ACHN (cell line): ENCODE measurements around the gene GRIA3.
"Not testable (repeated sequence)": the region's sequence is repeated elsewhere in the genome, so short reads cannot be mapped to it uniquely, and the experiment has no call there.

ENCODE experiments used
- DNase-seq: peaks from one replicate; pipeline ENCODE4 v3.0.0-alpha.2; 2015
- in situ Hi-C: cut with HindIII; loops from 2 replicates; pipeline ENCODE4 v1.10.0; 2017; ENCODE audit warnings: low sequenced_read_pairs, low pct_ligation_motif_present, low pct_unique_long_range_greater_than_20kb

The GRIA3 gene

GRCh38 chrX:123424546-123424945 is 240.5 kb downstream of the GRIA3 start:
- DNase-seq, result peak; percentile 0
- in situ Hi-C loops, result no loop called here

- DNase-seq, result no peak
- in situ Hi-C loops, result no loop called here
Observed at GRCh38 chrX:123425471-123425870, 241.4 kb downstream of the GRIA3 start.

- DNase-seq, result no peak
- in situ Hi-C loops, result no loop called here
Observed at GRCh38 chrX:123425904-123426303, 241.8 kb downstream of the GRIA3 start.

GRCh38 chrX:123432361-123433150 is 248.5 kb downstream of the GRIA3 start:
- DNase-seq, result no peak
- in situ Hi-C loops, result no loop called here

DNA sequence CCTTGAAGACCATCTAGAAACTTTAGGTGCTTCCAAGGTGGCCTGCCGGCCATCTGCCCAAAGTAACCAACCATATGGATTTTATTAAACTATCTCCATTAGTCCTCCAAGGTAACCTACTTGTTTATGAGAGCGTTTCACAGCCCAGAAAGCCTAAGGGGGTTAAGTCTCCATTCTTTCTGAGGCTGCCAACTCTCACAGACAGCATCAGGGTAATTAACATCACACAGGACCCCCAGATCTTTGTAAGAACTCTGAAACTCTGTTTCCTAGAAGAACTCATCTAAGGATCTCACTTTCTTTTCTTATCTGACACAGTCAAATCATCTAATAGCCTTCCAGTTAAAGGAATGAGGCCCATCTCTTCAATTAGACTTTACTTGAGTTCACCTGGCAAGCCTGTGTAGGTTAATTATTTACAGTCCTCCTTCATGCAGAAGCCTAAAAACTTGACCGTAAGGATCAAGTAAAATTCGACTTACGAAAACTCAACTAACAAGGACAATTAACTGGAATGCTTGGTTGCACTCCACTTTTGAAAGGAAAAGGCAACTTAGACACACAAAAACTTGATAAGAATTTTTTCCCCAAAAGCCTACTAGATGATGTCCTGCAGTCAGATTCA is 252.5 kb downstream of the GRIA3 start:
- no peak for DNase-seq
- in situ Hi-C loops, result no loop called here

GRCh38 chrX:123439926-123440325 is 255.8 kb downstream of the GRIA3 start:
- DNase-seq, in situ Hi-C loops: not testable (repeated sequence)

DNA sequence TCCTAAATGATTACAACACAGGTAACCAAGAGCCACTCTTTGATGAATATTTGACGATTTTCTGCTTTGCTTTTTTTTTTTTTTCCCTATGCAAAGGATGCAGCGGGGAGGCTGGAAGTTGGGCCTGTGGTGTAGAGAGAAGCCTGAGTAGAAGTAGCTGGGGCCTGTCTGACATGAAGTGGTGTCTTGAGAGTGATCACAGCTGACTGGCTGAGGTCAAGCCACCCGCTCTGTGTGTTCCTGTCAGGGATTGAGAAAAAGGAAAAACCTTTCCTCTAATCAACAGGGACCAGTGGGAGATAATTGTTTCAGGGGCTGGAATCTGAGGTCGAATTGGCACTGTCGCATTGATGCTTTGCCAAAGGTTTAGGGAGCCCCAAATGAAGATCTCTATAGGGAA is 258.7 kb downstream of the GRIA3 start:
- in situ Hi-C loops, result no loop called here

DNA sequence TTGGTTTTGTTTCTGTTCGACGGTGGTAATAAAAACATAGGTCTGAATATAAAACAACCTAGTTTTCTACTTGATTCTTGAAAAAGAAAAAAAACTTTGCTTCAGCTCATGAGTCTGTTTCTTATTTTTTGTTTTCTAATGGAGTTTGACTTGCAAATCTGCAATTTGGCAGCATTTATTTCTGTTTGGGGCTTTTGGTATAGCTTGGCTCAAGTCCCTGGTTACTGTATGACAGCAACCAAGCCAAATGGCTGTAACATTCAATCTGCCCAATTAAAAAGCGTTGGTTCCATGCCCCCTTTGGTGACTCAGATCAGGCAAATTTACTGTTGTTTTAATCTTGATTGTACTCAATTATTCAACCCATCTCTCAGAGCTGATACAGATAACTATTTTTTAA is 263.4 kb downstream of the GRIA3 start:
- no peak for DNase-seq
- in situ Hi-C loops, result no loop called here

More for the DNA sequence above, 258.7 kb downstream of the GRIA3 start:
- DNase-seq, result no peak

GRCh38 chrX:123449335-123449734 is 265.3 kb downstream of the GRIA3 start:
- in situ Hi-C loops, result no loop called here

DNA sequence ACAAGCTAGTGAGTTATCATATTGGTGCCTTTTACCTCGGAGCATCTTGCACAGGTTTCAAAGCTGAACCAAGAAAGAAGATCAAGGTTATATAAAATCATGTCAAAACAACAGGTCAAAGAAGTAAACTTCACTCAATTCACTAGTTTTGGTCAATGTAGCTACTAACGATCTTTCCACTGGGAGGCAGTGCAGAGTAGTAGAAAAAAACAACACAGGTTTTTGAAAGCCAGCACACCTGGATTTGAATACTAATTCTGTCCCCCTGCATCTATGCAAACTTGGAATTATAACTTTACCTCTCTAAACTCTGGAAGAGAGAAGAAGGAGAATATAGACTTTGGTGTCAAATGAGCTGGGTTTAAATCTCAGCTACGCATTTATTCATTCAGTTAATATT is 266.1 kb downstream of the GRIA3 start:
- DNase-seq, result peak; percentile 1
- in situ Hi-C loops, result no loop called here

More at GRCh38 chrX:123449335-123449734, 265.3 kb downstream of the GRIA3 start:
- no peak for DNase-seq

- in situ Hi-C loops, result no loop called here
- DNase-seq, result no peak
Observed at GRCh38 chrX:123454712-123455431, 270.8 kb downstream of the GRIA3 start.

GRCh38 chrX:123455693-123456092 is 271.6 kb downstream of the GRIA3 start:
- in situ Hi-C loops, result no loop called here

DNA sequence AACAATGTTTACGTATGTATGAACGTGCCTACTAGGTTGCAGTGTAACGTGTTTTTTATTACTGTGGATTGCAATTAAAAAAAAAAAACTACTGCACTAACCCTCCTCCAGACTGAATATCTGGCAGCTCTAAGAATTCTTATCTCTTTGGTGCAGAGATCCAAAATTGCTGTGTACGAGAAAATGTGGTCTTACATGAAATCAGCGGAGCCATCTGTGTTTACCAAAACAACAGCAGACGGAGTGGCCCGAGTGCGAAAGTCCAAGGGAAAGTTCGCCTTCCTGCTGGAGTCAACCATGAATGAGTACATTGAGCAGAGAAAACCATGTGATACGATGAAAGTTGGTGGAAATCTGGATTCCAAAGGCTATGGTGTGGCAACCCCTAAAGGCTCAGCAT is 280.6 kb downstream of the GRIA3 start:
- no peak for DNase-seq
- in situ Hi-C loops, result no loop called here

More at GRCh38 chrX:123455693-123456092, 271.6 kb downstream of the GRIA3 start:
- no peak for DNase-seq

DNA sequence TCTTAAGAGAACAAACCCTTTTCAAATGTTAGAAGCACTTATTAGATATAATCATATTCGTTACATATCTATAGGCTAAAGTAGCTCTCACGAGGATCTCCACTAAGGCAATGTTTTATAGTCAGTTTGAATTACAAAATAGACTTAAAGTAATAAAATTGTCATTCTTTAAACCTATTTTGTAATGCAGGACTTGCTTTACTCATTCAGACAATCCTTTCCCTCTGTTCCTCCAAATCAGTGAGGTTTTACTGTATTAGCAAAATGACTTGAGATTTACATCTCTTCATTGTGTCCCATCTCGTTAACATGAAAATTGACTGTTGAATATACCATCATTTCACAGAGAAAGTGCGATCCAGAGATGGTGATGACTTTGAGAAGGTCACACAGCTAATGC is 284.4 kb downstream of the GRIA3 start:
- in situ Hi-C loops, result no loop called here

GRCh38 chrX:123475068-123475724 is 291.1 kb downstream of the GRIA3 start:
- in situ Hi-C loops, result no loop called here
- no peak for DNase-seq

More for the DNA sequence above, 284.4 kb downstream of the GRIA3 start:
- no peak for DNase-seq

DNA sequence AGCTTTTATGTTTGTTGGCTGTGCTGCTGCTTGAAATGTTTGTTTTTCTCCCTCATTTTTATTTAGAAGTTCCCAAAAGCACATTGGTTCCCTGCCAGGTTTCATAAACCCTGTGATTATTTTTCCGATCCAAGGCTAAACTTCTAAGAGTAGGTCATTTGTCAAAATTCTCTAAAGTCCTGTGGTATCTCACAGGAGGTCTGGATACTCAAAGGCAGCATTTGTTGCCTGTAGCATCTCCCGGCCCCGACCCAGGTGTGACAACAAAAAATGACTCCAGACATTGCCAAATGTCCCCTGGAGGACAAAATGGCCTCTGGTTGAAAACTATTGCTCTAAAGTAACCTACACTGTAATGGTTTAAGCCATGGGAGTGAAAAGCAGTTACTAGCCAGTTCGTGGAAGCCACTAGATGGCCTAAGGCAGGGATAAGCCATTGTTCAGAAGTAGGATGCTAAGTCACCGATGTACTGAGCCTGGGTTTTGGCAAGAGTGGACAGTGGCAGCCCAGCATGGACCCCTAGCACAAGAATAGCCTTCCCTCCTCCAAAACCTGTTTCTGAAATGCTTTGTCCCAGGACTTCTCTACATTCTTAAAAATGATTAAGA is 292.6 kb downstream of the GRIA3 start:
- in situ Hi-C loops, result no loop called here
- DNase-seq, result no peak

DNA sequence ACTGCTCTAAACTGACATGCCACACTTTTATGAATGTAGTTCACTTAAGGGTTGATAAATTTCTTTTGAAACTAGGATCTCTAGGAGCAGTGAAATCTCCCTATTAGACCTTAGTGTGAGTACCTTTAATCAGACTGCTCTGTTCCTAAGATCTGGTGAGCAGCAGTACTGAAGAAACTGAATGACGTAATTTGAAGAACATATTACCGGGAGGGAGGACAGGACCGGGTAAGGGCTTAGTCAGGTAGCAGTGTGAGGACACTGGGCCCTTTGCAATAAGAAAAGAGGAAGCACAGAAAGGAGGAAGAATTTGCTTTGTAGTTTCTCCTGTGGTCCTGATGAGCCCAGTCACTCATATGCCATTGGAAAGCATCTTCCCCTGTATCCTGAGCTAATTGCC is 293.6 kb downstream of the GRIA3 start:
- DNase-seq, result no peak
- in situ Hi-C loops, result no loop called here
